Stimulated activated CD4-positive, alpha-beta T cell treated with anti-CD3 and anti-CD28 coated beads, TNF-alpha, amount 100 ng/mL, for 1 hour (primary cell): ENCODE measurements around the gene PHLDB2.
A peak's percentile ranks its signal among the peaks of the same experiment; 100 is the strongest.

Experiments
- DNase-seq, 3 donors: peaks; one replicate each; pipeline ENCODE4 v3.0.0-alpha.2; 2020; ENCODE audit warnings: low read depth in 3 of 3, low spot score in 1 of 3

Gene PHLDB2

DNA sequence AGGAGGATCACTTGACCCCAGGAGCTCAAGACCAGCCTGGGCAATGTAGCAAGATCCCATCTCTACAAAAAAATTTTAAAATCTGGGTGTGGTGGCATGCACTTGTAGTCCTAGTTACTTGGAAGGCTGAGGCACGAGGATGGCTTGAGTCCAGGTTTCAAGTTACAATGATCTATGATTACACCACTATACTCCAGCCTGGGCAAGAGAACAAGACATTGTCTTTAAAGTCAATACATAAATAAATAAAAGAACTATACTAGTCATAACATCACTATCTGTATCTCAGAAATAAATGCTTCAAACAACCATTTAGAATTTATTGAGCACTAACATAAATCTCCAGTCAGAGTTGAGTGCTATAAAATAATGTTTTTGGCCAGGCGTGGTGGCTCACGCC lies 8.5 kb upstream of the PHLDB2 start:
- DNase-seq = no peak

- no peak for DNase-seq
Observed at GRCh38 chr3:111851511-111851954, 7.5 kb upstream of the PHLDB2 start.

DNA sequence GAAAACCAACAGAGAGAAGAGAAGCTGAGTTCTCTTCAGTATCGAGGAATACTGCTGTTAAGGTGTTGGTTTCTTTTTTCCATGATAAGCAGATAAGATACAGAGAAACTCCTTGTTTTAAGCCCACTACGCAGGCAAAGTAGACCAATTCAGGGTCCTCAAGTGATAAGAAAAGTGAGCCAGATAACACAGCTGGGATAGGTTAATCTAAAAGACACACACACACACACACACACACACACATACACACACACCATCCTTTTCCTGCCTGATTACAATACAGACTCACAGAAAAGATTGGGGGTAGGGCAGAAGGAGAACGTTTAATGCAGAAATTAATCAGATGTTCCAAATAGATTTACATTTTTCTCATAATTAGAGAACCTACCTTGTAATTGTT lies 6.5 kb upstream of the PHLDB2 start:
- DNase-seq = no peak

- no peak for DNase-seq
Observed at GRCh38 chr3:111853068-111853467, 6.0 kb upstream of the PHLDB2 start.

GRCh38 chr3:111854990-111855389 lies 4.1 kb upstream of the PHLDB2 start:
- DNase-seq = no peak

DNA sequence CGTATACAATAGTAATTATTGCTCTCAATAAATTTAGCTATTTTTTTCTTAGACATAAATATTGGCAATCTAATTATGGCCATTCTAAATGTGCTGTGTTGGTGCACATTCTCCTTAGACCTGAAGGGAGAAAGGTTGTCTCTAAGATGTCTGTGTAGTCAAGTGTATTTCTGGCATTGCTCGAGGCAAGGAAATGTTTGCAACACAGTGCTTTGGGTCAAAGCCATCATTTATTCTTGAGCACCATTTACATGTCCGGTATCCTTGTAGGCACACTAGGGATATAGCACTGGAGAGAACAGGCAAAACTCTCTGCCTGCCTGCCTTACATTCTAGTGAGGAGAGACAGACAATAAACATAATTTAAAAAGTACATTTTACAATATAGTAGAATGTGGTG lies 2.6 kb upstream of the PHLDB2 start:
- no peak for DNase-seq

- no peak for DNase-seq
Observed at GRCh38 chr3:111857474-111857873, 1.6 kb upstream of the PHLDB2 start.

DNA sequence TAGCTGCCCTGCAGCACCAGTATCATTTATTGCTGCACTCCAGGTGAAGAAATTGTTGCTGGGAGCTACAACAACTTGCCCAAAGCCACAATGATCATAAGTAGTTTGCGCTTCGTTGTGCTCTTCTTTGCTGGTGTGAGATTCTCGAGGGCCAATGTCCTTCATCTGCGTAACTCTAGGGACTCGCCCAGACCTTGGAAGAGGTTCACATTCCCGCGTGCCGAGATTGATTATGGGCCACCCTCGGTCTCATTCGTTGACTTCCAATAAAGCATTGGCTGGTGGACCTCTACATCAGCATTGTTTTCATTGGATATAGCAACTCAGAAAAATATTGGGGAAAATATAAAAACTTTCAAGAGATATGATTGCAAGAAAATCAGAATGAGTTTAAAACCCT lies 423 bp upstream of the PHLDB2 start:
- DNase-seq = no peak

- peak in 1 of 3 donors; percentile 10 for DNase-seq
Observed at GRCh38 chr3:111859974-111860859, 1.2 kb downstream of the PHLDB2 start.

- no peak for DNase-seq
Observed at GRCh38 chr3:111861391-111861790, 2.3 kb downstream of the PHLDB2 start.

DNA sequence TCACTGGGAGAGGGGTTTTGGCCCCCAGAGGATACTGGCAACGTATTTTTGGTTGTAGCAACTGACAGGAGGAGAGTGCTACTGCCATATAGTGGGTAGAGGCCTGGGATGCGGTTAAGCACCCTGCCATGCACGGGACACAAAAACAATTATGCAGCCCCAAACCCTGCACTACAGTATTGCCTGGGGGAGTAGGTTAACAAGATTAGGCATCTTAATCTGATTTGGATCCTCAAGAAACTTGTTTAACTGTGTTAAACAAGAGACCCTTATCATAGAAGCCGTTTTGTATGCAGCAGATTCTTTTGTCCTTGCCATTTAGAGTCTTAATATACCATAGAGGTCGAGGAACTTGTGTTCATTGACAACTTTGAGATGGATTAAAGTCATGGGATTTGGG lies 3.4 kb downstream of the PHLDB2 start:
- DNase-seq = no peak

DNA sequence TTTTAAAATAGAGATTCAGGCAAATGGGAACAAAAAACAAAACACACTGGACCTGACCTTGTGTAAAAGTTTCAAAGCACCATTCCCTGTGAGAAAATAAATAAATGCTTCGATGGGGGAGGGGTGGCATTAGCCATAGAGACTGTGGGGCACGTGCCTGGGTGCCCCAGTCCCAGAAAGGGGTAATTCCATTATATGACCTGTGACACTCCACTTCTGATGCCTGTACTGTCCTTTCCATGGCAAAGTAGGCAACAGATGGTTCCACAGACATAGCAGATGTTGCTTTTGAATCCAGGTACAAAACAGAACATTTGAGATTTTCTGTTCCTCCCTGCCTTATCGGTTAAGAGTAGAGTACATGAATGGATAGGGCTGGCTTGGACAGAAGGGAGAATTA lies 3.9 kb downstream of the PHLDB2 start:
- no peak for DNase-seq

- DNase-seq = no peak
Observed at GRCh38 chr3:111863942-111864694, 5.1 kb downstream of the PHLDB2 start.

- DNase-seq = no peak
Observed at GRCh38 chr3:111864821-111865656, 6.0 kb downstream of the PHLDB2 start.

DNA sequence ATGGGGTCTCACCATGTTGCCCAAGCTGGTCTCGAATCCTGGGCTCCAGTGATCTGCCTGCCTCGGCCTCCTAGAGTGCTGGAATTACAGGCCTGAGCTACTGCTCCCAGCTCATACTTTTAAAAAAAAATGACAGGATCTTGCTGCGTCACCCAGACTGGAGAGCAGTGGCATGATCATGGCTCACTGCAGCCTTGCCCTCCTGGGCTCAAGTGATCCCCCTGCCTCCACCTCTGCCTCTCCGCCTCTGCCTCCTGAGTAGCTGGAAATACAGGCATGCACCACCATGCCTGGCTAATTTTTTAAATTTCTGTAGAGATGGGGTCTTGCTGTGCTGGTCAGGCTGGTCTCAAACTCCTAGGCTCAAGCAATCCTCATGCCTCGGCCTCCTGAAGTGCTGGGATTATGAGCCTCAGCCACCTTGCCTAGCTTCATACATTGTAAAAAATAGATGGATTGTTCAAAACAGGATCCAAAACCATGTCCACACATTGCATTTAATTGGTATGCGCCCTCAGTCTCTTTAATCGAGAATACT lies 8.9 kb downstream of the PHLDB2 start:
- DNase-seq = no peak

- no peak for DNase-seq
Observed at GRCh38 chr3:111870620-111871019, 11.6 kb downstream of the PHLDB2 start.

DNA sequence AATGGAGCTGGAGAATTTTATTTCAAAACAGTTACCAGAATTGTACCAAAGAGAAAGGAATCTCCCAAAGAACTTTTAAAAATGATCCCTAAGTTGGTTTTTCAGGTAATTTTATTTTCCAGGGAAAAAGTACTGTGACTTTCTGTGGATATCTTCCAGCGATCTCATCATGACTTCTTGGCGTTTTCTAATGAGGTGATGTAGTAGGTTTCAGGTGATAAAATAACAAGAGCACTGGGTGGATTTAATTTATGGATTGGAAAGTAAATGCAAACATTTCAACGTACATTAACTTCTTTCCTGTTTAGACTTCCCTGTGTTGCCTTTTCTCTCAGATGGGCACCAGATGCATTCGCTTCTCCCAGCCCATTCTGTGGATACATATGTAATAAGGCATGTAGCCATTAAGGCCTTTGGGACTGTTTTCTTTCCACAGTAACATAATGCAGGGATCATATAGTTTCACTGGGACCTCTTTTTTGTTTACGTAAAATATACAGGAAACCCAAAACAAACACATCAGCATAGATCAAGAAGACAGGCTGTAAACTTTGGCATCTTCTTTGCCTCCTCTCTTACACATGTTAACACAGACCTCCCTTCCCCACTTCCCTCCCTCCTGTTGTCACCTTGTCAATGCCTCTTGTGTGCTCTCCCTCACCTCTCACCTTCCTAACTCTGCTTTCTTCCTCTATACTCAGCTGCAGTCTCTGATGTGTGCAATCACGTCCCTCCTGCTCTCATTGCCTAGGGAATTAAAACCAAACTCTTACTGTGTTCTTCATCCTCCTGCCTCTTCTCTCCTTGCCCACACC lies 13.0 kb downstream of the PHLDB2 start:
- DNase-seq = no peak

DNA sequence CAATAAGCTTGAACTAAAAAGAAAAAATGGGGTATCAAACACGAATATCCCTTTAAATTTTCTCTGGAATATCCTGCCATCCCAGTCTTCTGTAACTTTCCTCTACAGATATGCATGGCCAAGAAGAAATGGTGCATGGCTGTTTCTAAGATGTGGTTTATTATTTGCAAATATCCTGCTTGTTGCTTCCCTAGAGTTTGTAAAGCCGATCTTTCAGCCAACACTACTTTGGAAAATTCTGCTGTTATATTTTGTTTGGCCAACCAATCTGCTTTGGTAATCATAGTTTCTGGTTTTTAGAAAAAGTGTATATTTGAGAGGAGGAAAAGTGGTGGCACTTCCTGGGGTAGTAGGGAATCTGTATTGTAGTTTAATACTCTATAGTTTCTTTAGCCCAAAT lies 13.9 kb downstream of the PHLDB2 start:
- no peak for DNase-seq

DNA sequence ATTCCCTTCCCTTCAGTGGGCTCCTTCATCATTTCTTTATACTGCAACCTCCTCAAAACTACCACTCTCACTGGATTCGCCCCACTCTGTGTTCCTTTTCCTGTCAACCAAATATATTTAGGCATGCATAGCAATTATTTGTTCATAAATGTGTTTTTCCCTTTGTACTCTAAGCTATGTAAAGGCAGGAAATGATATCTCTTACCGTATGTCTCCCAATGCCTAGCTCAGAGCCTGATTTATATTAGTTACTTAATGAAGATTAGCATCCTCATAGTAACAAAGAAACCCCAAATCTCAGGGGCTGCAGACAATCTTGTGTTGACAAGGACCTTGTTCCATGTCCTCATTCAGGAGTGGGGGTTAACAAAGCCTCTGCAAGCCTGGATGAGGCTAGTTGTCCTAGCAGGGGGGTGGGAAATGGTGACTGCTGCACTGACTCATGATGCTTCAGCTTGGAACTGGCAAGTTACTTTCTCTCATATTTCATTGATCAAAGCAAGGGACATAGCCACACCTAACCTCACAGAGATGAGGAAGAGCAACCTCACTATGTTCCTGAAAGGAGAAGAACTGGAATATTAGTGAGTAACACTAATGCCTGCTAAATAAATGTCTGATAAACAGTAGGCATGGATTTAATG lies 15.2 kb downstream of the PHLDB2 start:
- DNase-seq = no peak

- DNase-seq = no peak
Observed at GRCh38 chr3:111881480-111881879, 22.4 kb downstream of the PHLDB2 start.
